RPMI8226 (cell line): Measurements from ENCODE around the gene PPP4R4.
"Not testable (repeated sequence)": the region's sequence is repeated elsewhere in the genome, so short reads cannot be mapped to it uniquely, and the experiment has no call there.

Experiments used
- DNase-seq: peaks from one replicate; pipeline ENCODE4 v3.0.0-alpha.2; 2015

The PPP4R4 gene

GRCh38 chr14:94180655-94181271, 6.6 kb downstream of the PPP4R4 start:
- peak; percentile 54 for DNase-seq

GRCh38 chr14:94181835-94182234, 7.7 kb downstream of the PPP4R4 start:
- no peak for DNase-seq

DNA sequence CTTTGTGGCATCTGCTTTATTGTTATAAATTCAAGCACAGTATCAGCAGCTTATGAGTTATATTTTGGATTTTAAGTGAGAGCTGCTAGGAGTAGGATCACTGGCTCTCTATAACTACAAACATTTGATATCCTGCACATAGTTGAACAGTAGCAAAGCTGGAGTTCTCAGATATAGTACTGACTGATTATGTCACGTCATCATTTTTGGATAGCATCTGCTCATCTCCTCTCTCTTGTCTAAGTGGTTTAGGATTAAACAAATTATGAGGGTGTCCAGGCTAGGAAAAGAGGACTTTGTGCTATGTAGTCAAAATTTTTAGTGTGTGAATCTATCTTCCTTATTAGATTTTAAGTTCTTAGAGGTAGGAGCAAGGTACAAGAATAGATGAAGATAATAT, 18.4 kb downstream of the PPP4R4 start:
- DNase-seq, result no peak

DNA sequence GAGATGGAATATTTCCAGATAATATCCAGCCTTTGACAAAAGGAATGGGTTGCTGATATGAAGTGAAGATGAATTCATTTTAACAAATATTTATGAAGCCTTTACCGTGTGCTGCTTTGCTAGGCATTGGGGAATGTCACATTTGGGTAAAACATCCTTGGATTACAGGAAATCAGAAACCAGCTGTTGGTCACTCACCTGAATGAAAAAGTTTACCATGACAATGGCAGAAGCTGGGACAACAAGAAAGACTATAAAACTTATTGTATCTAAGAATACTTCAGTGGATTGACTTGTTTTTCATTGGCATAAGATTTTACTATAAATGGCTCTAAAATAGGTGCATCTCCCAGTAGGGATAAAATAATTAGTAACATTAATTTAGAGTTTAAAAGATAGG, 19.7 kb downstream of the PPP4R4 start:
- DNase-seq, result no peak

DNA sequence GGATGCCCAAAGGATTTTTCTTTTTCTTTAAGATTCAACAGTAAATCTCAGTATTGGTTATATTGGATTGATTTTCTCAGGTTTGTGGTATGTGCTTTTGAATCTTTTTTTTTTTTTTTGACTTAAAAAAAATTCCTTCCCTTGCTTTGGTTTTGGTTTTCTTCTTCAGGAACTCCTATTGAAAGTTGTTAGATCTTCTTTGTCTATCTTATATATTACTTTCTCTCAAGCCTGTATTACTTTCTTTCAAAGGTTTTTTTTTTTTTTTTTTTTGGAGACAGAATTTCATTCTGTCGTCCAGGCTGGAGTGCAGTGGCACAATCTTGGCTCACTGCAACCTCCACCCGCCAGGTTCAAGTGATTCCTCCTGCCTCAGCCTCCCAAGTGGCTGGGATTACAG, 21.9 kb downstream of the PPP4R4 start:
- DNase-seq, result no peak

DNA sequence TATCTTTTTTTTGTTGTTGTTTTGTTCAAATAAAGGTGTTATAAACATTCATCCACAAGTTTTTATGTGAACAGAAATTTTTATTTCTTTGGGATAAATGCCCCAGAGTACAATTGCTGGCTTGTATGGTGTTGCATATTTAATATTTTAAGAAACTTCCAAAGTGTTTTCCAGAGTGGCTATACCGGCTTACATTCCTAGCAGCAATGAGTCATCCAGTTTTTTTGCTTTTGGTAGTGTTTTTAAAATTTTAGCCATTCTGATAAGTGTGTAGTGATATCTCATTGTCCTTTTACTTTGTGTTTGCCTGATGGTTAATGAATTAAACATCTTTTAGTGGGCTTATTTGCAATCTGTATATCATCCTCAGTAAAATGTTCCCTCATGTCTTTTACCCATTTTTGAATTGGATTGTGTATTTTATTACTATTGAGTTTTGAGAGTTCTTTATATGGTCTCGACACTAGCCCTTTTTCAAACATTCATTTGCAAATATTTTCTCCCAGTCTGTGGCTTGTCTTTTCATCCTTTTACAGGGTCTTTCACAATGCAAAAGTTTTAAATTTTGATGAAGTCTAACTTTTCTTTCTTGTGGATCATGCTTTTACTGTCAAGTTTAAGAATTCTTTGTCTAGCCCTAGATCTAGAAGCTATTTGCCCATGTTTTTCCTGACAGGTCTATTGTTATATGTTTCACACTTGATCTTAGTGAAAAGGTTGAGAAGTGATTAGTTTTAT, 29.5 kb downstream of the PPP4R4 start:
- no peak for DNase-seq

GRCh38 chr14:94213021-94213420, 38.9 kb downstream of the PPP4R4 start:
- DNase-seq, result no peak

DNA sequence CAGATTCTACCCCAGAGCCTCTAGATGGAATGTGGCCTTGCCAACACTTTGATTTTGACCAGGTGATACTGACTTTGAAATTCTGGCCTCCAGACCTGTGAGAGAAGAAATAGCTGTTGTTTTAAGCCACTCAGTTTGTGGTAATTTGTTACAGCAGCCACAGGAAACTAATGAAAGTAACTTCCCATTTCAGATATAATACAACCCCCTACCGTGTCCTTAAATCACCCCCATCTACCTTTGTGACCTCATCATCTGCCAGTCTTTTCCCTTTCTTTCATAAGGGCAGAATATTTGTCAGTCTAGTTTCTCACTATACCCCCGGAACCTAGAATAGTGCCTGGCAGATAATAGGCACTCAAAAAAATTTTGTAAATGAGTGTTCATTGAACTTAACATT, 39.6 kb downstream of the PPP4R4 start:
- DNase-seq, result no peak

DNA sequence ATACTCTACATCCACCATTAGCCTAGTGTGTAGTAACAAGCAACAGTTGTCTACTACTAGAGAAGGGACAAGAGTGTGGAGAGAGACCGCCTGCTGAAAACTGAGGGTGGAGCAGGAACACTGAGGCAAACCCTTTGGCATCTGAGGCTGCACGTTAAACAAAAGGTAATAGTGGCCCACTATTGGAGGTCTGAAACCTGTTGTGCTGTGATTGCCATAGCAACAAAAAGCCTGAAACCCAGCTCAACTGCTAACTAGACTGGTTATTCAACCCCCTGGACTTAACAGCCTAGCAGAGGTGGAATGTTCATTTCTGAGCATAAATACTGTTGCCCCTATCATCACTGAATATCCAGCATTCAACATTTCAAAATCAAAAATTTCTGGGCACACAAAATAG, 43.0 kb downstream of the PPP4R4 start:
- no peak for DNase-seq

DNA sequence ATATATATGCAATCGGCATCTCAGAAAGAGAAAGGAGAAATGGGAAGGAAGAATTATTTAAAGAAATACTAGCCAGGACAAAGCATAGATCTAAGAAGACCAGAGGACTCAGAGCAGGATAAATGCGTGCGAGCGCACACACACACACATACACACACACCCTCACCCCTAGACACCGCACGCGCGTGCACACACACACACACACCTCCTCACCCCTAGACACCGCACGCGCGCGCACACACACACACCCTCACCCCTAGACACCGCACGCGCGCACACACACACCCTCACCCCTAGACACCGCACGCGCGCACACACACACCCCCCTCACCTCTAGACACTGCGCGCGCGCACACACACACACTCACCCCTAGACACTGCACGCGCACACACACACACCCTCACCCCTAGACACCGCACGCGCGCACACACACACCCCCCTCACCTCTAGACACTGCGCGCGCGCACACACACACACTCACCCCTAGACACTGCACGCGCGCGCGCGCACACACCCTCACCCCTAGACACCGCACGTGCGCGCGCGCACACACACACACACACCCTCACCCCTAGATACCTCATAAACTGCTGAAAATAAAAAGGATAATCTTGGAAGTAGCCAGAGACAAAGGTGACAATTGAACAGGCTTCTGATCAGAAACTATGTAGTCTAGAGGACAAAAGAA, 44.2 kb downstream of the PPP4R4 start:
- DNase-seq, result not testable (repeated sequence)

- no peak for DNase-seq
Measured at GRCh38 chr14:94224040-94224439, 49.9 kb downstream of the PPP4R4 start.

DNA sequence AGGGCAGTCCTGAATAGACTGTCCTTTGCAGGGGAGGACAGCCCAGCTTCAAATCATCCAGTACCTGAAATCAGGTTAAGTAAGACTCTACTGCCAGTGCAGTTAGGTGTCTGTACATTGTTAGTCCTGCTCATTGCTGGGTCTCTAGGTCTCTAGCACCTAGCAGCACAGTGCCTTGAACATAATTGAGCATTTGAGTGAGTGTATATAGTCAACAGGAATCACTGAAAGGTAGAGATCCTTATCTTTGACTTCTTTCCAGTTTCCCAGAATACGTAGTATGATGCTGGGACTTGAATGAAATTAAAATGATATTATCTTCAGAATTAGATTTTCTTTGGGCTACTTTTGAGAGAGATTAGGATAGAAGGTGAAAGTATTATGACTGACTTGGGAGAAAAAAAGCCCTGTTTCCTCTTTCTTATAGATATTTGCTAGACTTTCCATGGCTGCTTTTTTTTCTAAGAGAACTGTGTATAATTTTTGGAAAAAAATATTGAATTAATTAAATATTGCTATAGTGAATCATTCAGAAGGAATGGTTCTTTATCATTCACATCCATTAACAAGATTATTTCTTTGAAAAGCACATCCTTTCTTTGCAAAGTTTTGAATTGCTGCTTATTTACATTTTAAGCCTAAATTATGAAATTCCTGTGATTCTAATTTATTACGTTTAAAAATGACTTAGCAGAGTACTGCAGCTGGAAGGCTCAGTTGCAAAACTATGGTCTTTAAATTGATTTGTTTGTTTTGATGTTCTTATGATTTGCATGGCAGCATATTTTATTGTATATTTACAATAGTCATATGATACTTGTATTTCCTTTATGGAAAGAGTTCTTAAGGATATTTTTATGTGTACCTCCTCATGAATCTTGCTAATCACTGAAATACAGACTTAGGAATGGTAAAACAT, 51.6 kb downstream of the PPP4R4 start:
- DNase-seq, result no peak

GRCh38 chr14:94227029-94227428, 52.9 kb downstream of the PPP4R4 start:
- no peak for DNase-seq

DNA sequence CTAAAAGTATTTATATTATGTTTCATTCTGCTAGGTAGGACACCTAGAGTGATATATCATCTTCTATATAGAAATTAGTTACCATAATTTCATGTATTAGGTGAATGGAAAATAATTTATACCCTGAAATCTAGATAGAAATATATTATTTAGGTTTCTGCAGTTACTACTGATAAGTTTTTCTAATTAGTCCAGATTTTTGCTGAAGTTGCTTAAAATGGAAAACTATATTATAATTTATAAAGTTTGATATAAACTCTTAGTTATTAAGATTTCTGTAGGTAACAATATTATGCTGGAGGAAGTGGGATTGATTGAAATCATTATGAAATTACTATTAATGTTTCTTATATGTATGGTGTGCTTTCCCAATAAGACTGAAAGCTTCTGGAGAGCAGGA, 62.9 kb downstream of the PPP4R4 start:
- no peak for DNase-seq

- DNase-seq, result no peak
Measured at GRCh38 chr14:94237983-94238382, 63.9 kb downstream of the PPP4R4 start.

GRCh38 chr14:94239406-94239805, 65.3 kb downstream of the PPP4R4 start:
- DNase-seq, result no peak

DNA sequence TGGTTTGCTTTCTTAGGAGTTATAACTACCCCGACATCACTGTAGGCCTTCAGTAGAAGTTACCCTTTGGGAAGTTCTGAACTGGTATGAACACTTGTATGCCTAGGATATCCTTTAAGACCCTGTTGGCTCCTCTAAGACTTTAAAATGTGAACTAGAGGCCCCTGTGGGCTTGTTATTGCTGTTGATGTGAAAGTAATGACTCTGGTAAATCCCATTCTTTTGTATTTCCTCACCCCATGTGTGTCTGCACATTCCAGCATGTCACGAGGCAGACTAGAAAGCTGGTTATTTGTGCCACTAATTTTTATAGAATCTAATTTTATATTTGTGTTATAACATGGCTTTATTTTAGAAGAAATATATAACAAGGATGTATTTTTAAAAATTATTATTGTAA, 70.1 kb downstream of the PPP4R4 start:
- DNase-seq, result no peak

GRCh38 chr14:94264195-94264594, 90.1 kb downstream of the PPP4R4 start:
- DNase-seq, result not testable (repeated sequence)

- DNase-seq, result no peak
Measured at GRCh38 chr14:94267352-94267751, 93.2 kb downstream of the PPP4R4 start.

DNA sequence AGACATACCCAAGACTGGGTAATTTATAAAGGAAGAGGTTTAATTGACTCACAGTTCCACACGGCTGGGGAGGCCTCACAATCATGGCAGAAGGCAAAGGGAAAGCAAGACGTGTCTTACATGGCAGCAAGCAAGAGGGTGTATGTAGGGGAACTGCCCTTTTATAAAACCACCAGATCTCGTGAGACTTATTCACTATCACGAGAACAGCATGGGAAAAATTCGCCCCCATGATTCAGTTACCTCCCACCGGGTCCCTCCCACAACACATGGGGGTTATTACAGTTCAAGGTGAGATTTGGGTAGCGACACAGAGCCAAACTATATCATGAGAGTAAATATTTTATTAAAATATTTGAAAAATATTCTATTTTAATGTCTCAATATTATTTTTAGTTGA, 94.5 kb downstream of the PPP4R4 start:
- not testable (repeated sequence) for DNase-seq

DNA sequence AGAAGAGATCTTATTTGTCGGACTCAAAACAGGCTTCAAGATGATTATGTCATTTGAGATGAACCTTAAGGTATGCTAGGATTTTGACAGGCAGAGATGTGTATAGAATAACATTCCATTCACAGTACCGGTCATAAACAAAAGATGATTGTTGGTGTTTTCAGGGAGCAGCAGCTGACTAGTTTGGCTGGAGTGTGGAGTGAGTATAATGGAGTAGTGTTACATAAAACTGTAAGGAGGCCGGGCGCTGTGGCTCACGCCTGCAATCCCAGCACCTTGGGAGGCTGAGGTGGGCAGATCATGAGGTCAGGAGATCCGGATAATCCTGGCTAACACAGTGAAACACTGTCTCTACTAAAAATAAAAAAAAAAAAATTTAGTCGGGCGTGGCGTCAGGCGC, 95.0 kb downstream of the PPP4R4 start:
- no peak for DNase-seq

DNA sequence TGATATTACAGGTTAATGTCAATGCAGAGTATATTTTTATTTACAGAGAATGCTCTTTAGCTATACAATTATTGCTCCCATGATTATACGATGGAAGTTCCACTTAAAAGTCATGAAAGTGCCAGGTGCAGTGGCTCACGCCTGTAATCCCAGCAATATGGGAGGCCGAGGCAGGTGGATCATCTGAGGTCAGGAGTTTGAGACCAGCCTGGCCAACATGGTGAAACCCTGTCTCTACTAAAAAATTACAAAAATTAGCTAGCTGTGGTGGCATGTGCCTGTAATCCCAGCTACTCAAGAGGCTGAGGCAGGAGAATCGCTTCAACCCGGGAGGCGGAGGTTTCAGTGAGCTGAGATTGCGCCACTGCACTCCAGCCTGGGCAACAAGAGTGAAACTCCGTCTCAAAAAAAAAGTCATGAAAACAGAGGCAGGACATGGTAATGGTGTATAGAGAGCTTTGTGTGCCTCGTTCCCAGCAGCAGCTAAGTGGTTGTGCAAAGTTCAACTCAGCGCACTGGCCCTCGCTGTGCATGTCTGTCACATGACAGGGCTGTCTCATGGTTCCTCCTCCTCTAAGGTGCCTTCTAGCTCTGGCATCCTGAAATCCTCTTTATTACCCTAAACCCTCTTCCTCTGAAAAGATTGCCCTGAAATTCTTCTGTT, 102.9 kb downstream of the PPP4R4 start:
- DNase-seq, result not testable (repeated sequence)

- DNase-seq, result no peak
Measured at GRCh38 chr14:94278731-94279130, 104.6 kb downstream of the PPP4R4 start.
